Measurements from ENCODE around the gene TECR.
"Not testable (repeated sequence)": the region's sequence is repeated elsewhere in the genome, so short reads cannot be mapped to it uniquely, and the experiment has no call there.

Gene TECR

GRCh38 chr19:14496834-14497227 lies 32.6 kb upstream of the TECR start:
- Histone ChIP-seq H3K4ac (ENCODE audit: low read depth, low read length) (no peak overlapping the region), H3K4me1 (ENCODE audit: control insufficient read depth, low read depth, low read length) (peaks cover 2% of the 10 kb centered on the region), H3K4me3 (ENCODE audit: low read length) (no peak overlapping the region), H4K8ac (ENCODE audit: low read depth, low read length) (no peak overlapping the region), H3K79me2 (ENCODE audit: control insufficient read depth, insufficient read depth, low read length) (peaks cover 9% of the 10 kb centered on the region), H2AK5ac (ENCODE audit: low read length) (peak overlapping the region; percentile 69), H3K4me2 (ENCODE audit: low read length) (no peak overlapping the region), H3K18ac (ENCODE audit: low read length) (no peak overlapping the region), H3K56ac (ENCODE audit: low read length) (no peak overlapping the region), H2BK120ac (ENCODE audit: low read depth, low read length) (no peak overlapping the region), H3K36me3 (ENCODE audit: control insufficient read depth, insufficient read depth, low read length) (no peaks in the 10 kb centered on the region), H3K9ac (ENCODE audit: low read length) (no peak overlapping the region), H2BK15ac (replicated peaks; ENCODE audit: low read depth) (no peak overlapping the region), H3K27me3 (ENCODE audit: insufficient read depth, low read length, poor library complexity) (no peaks in the 10 kb centered on the region), H2BK5ac (ENCODE audit: low read length) (no peak overlapping the region), H3K23ac (ENCODE audit: low read length) (no peak overlapping the region), H3K27ac (ENCODE audit: low read depth, low read length) (no peak overlapping the region), H3K79me1 (ENCODE audit: low read length) (peaks cover 10% of the 10 kb centered on the region), H4K5ac (ENCODE audit: low read length) (peak overlapping the region; percentile 33)
- no CpG with 5 or more reads among the region's 7 CpGs for WGBS (ENCODE audit: extremely low coverage, insufficient coverage, low lambda C conversion rate)
- DNase-seq: no peak

- Histone ChIP-seq H2BK5ac (ENCODE audit: low read length) (no peak overlapping the region), H3K27ac (ENCODE audit: low read depth, low read length) (no peak overlapping the region), H3K79me2 (ENCODE audit: control insufficient read depth, insufficient read depth, low read length) (peaks cover 9% of the 10 kb centered on the region), H3K27me3 (ENCODE audit: insufficient read depth, low read length, poor library complexity) (no peaks in the 10 kb centered on the region), H3K4me3 (ENCODE audit: low read length) (no peak overlapping the region), H3K79me1 (ENCODE audit: low read length) (peaks cover 10% of the 10 kb centered on the region), H3K9ac (ENCODE audit: low read length) (no peak overlapping the region), H4K5ac (ENCODE audit: low read length) (no peak overlapping the region), H2BK120ac (ENCODE audit: low read depth, low read length) (no peak overlapping the region), H3K18ac (ENCODE audit: low read length) (no peak overlapping the region), H3K56ac (ENCODE audit: low read length) (no peak overlapping the region), H3K4me2 (ENCODE audit: low read length) (no peak overlapping the region), H3K23ac (ENCODE audit: low read length) (no peak overlapping the region), H2AK5ac (ENCODE audit: low read length) (peak overlapping the region; percentile 69), H2BK15ac (replicated peaks; ENCODE audit: low read depth) (no peak overlapping the region), H4K8ac (ENCODE audit: low read depth, low read length) (no peak overlapping the region), H3K4ac (ENCODE audit: low read depth, low read length) (no peak overlapping the region), H3K4me1 (ENCODE audit: control insufficient read depth, low read depth, low read length) (peaks cover 2% of the 10 kb centered on the region), H3K36me3 (ENCODE audit: control insufficient read depth, insufficient read depth, low read length) (no peaks in the 10 kb centered on the region)
- WGBS (ENCODE audit: extremely low coverage, insufficient coverage, low lambda C conversion rate): no CpG with 5 or more reads among the region's 6 CpGs
- no peak for DNase-seq
Observed at GRCh38 chr19:14497228-14497921, 32.0 kb upstream of the TECR start.

GRCh38 chr19:14502334-14503092 lies 26.9 kb upstream of the TECR start:
- H4K8ac ChIP-seq (ENCODE audit: low read depth, low read length): no peak overlapping the region
- no peak overlapping the region for H2BK15ac ChIP-seq (replicated peaks; ENCODE audit: low read depth)
- no peaks in the 10 kb centered on the region for H3K4me1 ChIP-seq (ENCODE audit: control insufficient read depth, low read depth, low read length)
- no CpG with 5 or more reads among the region's 11 CpGs for WGBS (ENCODE audit: extremely low coverage, insufficient coverage, low lambda C conversion rate)
- no peak overlapping the region for H3K56ac ChIP-seq (ENCODE audit: low read length)
- H3K79me2 ChIP-seq (ENCODE audit: control insufficient read depth, insufficient read depth, low read length): no peaks in the 10 kb centered on the region
- no peak overlapping the region for H3K23ac ChIP-seq (ENCODE audit: low read length)
- no peak overlapping the region for H3K4ac ChIP-seq (ENCODE audit: low read depth, low read length)
- no peak overlapping the region for H3K27ac ChIP-seq (ENCODE audit: low read depth, low read length)
- H3K4me3 ChIP-seq (ENCODE audit: low read length): no peak overlapping the region
- H3K4me2 ChIP-seq (ENCODE audit: low read length): no peak overlapping the region
- H3K36me3 ChIP-seq (ENCODE audit: control insufficient read depth, insufficient read depth, low read length): no peaks in the 10 kb centered on the region
- H3K18ac ChIP-seq (ENCODE audit: low read length): no peak overlapping the region
- no peak overlapping the region for H2BK120ac ChIP-seq (ENCODE audit: low read depth, low read length)
- H3K79me1 ChIP-seq (ENCODE audit: low read length): no peaks in the 10 kb centered on the region
- H3K9ac ChIP-seq (ENCODE audit: low read length): no peak overlapping the region
- no peaks in the 10 kb centered on the region for H3K27me3 ChIP-seq (ENCODE audit: insufficient read depth, low read length, poor library complexity)
- H2BK5ac ChIP-seq (ENCODE audit: low read length): no peak overlapping the region
- H2AK5ac ChIP-seq (ENCODE audit: low read length): no peak overlapping the region
- peak; percentile 43 for DNase-seq
- no peak overlapping the region for H4K5ac ChIP-seq (ENCODE audit: low read length)

- H3K4me1 ChIP-seq (ENCODE audit: control insufficient read depth, low read depth, low read length): no peaks in the 10 kb centered on the region
- H4K5ac ChIP-seq (ENCODE audit: low read length): no peak overlapping the region
- H3K79me2 ChIP-seq (ENCODE audit: control insufficient read depth, insufficient read depth, low read length): no peaks in the 10 kb centered on the region
- no peak overlapping the region for H2BK120ac ChIP-seq (ENCODE audit: low read depth, low read length)
- H2BK5ac ChIP-seq (ENCODE audit: low read length): no peak overlapping the region
- H4K8ac ChIP-seq (ENCODE audit: low read depth, low read length): no peak overlapping the region
- no peaks in the 10 kb centered on the region for H3K79me1 ChIP-seq (ENCODE audit: low read length)
- H3K36me3 ChIP-seq (ENCODE audit: control insufficient read depth, insufficient read depth, low read length): no peaks in the 10 kb centered on the region
- H3K4me2 ChIP-seq (ENCODE audit: low read length): no peak overlapping the region
- H3K4ac ChIP-seq (ENCODE audit: low read depth, low read length): no peak overlapping the region
- no peak overlapping the region for H3K27ac ChIP-seq (ENCODE audit: low read depth, low read length)
- no peak for DNase-seq
- no peak overlapping the region for H3K56ac ChIP-seq (ENCODE audit: low read length)
- no peak overlapping the region for H2BK15ac ChIP-seq (replicated peaks; ENCODE audit: low read depth)
- H3K18ac ChIP-seq (ENCODE audit: low read length): no peak overlapping the region
- no peaks in the 10 kb centered on the region for H3K27me3 ChIP-seq (ENCODE audit: insufficient read depth, low read length, poor library complexity)
- H3K23ac ChIP-seq (ENCODE audit: low read length): no peak overlapping the region
- no peak overlapping the region for H2AK5ac ChIP-seq (ENCODE audit: low read length)
- no CpG with 5 or more reads among the region's 1 CpG for WGBS (ENCODE audit: extremely low coverage, insufficient coverage, low lambda C conversion rate)
- H3K9ac ChIP-seq (ENCODE audit: low read length): no peak overlapping the region
- no peak overlapping the region for H3K4me3 ChIP-seq (ENCODE audit: low read length)
Observed at GRCh38 chr19:14503285-14503684, 26.1 kb upstream of the TECR start.

- DNase-seq; H3K18ac ChIP-seq (ENCODE audit: low read length); H3K23ac ChIP-seq (ENCODE audit: low read length); H4K8ac ChIP-seq (ENCODE audit: low read depth, low read length); H3K79me2 ChIP-seq (ENCODE audit: control insufficient read depth, insufficient read depth, low read length); H3K79me1 ChIP-seq (ENCODE audit: low read length); H3K36me3 ChIP-seq (ENCODE audit: control insufficient read depth, insufficient read depth, low read length); H2BK5ac ChIP-seq (ENCODE audit: low read length); H3K56ac ChIP-seq (ENCODE audit: low read length); H3K4me1 ChIP-seq (ENCODE audit: control insufficient read depth, low read depth, low read length); H2BK120ac ChIP-seq (ENCODE audit: low read depth, low read length); H2AK5ac ChIP-seq (ENCODE audit: low read length); H3K27ac ChIP-seq (ENCODE audit: low read depth, low read length); H3K9ac ChIP-seq (ENCODE audit: low read length); H3K4me3 ChIP-seq (ENCODE audit: low read length); H4K5ac ChIP-seq (ENCODE audit: low read length); H3K4ac ChIP-seq (ENCODE audit: low read depth, low read length); H3K4me2 ChIP-seq (ENCODE audit: low read length); H2BK15ac ChIP-seq (replicated peaks; ENCODE audit: low read depth); H3K27me3 ChIP-seq (ENCODE audit: insufficient read depth, low read length, poor library complexity): not testable (repeated sequence)
- WGBS (ENCODE audit: extremely low coverage, insufficient coverage, low lambda C conversion rate): no CpG with 5 or more reads among the region's 8 CpGs
Observed at GRCh38 chr19:14504575-14504974, 24.8 kb upstream of the TECR start.
